Measurements from ENCODE around the gene COL4A5. TPM values are rescaled to one million over a fixed set of nuclear protein-coding genes. Genes with fewer than 3 reads are reported as not detected.

Gene COL4A5
- total and polyA plus RNA-seq, 2 of the 8 experiments (the other 6 are each of a cell fraction or from before 2014, with no cell fraction given), result 24.9 to 30.2 TPM

DNA sequence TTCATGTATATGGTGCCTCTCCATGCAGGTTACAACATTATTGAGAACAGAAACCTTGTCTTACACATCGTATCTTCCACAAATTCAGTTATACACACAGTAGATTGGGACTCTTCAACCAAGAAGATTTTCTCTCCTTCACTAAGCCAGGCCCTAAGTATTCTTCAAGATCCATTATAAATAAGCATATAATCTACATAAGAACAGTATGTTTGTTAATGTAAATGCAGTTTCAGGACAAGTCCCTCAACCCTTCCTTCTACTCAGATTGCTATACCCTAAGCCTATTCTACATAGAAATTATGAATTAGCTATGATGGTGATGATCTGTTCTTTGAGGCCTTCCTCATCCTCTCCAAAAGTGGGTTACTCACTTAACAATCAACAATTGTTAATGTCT, 42.7 kb upstream of the COL4A5 start:
- Histone ChIP-seq H3K27me3 (replicated peaks in 1 of 4; ENCODE audit: control insufficient read depth in 3 of 4, extremely low read depth in 1 of 4, insufficient read depth in 3 of 4, low read length in 3 of 4) (no peaks in the 10 kb centered on the region), H3K14ac (ENCODE audit: insufficient read length) (no peak overlapping the region), H3K23me2 (ENCODE audit: low read depth, low read length) (no peaks in the 10 kb centered on the region), H3K23ac (ENCODE audit: insufficient read length) (no peak overlapping the region), H4K20me1 (replicated peaks in 1 of 2; ENCODE audit: control insufficient read depth in 1 of 2, insufficient read depth in 2 of 2, low read length in 2 of 2) (peaks cover 0 to 1% of the 10 kb centered on the region in 2 experiments), H2BK120ac (replicated peaks; ENCODE audit: low read depth, low read length) (no peak overlapping the region), H3K36me3 (ENCODE audit: control insufficient read depth in 2 of 4, insufficient read depth in 4 of 4, low read length in 3 of 4) (no peaks in the 10 kb centered on the region), H3K79me1 (ENCODE audit: low read depth, low read length) (no peaks in the 10 kb centered on the region), H3K79me2 (ENCODE audit: control insufficient read depth in 1 of 2, insufficient read depth in 2 of 2, low read length in 2 of 2) (no peaks in the 10 kb centered on the region), H3K56ac (replicated peaks; ENCODE audit: insufficient read length, low read depth, low read length) (no peak overlapping the region), H3K18ac (ENCODE audit: extremely low read depth, low read length) (no peak overlapping the region), H3K4me1 (replicated peaks in 1 of 4; ENCODE audit: control insufficient read depth in 3 of 4, insufficient read depth in 4 of 4, low read length in 3 of 4) (peaks cover 1 to 7% (median 4%) of the 10 kb centered on the region in 4 experiments; a peak in 4 of 7 replicates), H3K4me3 (ENCODE audit: extremely low read depth in 1 of 4, insufficient read depth in 2 of 4, low read depth in 3 of 4, low read length in 4 of 4) (peak overlapping the region in 1 of 4 experiments; percentile 11; a peak in 1 of 8 replicates), H2BK15ac (ENCODE audit: low read length) (no peak overlapping the region), H2BK5ac (ENCODE audit: low read depth, low read length) (no peak overlapping the region), H2BK20ac (ENCODE audit: low read length) (no peak overlapping the region), H3K4ac (replicated peaks; ENCODE audit: insufficient read length, low read depth, low read length) (no peak overlapping the region), H2AFZ (ENCODE audit: low read length) (no peak overlapping the region), H2AK5ac (ENCODE audit: low read depth, low read length) (no peak overlapping the region), H4K91ac (replicated peaks; ENCODE audit: insufficient read length, low read length) (no peak overlapping the region), H3K27ac (ENCODE audit: low read depth, low read length) (no peak overlapping the region), H2BK12ac (ENCODE audit: low read depth, low read length) (peak overlapping the region; percentile 63; the same call in 1 of the 2 replicates), H3K4me2 (ENCODE audit: insufficient read depth in 1 of 2, low read depth in 2 of 2, low read length in 2 of 2) (peak overlapping the region; percentile 28 to 64; a peak in 2 of 4 replicates), H3K9ac (replicated peaks in 1 of 4; ENCODE audit: extremely low read depth in 1 of 4, low read depth in 3 of 4, low read length in 3 of 4) (no peak overlapping the region), H3K9me3 (ENCODE audit: insufficient read depth in 2 of 2, low read depth in 1 of 2, low read length in 1 of 2) (no peaks in the 10 kb centered on the region), H4K8ac (ENCODE audit: extremely low read depth, insufficient read depth, low read length) (no peak overlapping the region), H4K5ac (ENCODE audit: insufficient read length, low read depth, low read length) (no peak overlapping the region)
- DNase-seq (ENCODE audit: low read depth in 1 of 2, low spot score in 2 of 2) (no peak), FAIRE-seq (peak; percentile 13)
- WGBS, 2 experiments (ENCODE audit: extremely low coverage in 1 of 2, insufficient coverage in 1 of 2, insufficient read length in 1 of 2, insufficient replicate concordance in 2 of 2, low coverage in 1 of 2, low lambda C conversion rate in 2 of 2, missing lambda C conversion rate in 1 of 2), result 61% methylated on average over 1 of the region's 1 CpG; no CpG with 5 or more reads in 1 of the 2 experiments
- ChIA-PET POLR2A (ENCODE audit: partially characterized antibody) (no interaction called here), CTCF (ENCODE audit: partially characterized antibody) (interaction anchor here (1.3 kb wide), 1 partner anchor 258 kb away, joined by 3 read pairs; no protein-coding TSS in a partner anchor)
- TF ChIP-seq CEBPB (IDR thresholded peaks at IDR 0.05; ENCODE audit: low read depth, low read length) (no peak), TCF12 (IDR thresholded peaks at IDR 0.05; ENCODE audit: low read depth, low read length) (no peak), POLR2AphosphoS5 (IDR thresholded peaks at IDR 0.05; ENCODE audit: low read depth, low read length) (no peak), CHD2 (IDR thresholded peaks at IDR 0.05; ENCODE audit: low read length) (no peak), CHD1 (IDR thresholded peaks at IDR 0.05; ENCODE audit: low read depth, low read length) (no peak), RAD21 (IDR thresholded peaks at IDR 0.05 in 1 of 2, conservative IDR thresholded peaks at IDR 0.05 in 1 of 2; ENCODE audit: low read depth in 2 of 2, low read length in 2 of 2) (no peak), TBP (IDR thresholded peaks at IDR 0.05; ENCODE audit: low read depth, low read length) (no peak), BRCA1 (IDR thresholded peaks at IDR 0.05; ENCODE audit: low read depth, low read length) (no peak), FOSL1 (IDR thresholded peaks at IDR 0.05; ENCODE audit: insufficient read depth, low read depth, low read length) (no peak), BACH1 (IDR thresholded peaks at IDR 0.05; ENCODE audit: low read length) (no peak), CTBP2 (IDR thresholded peaks at IDR 0.05; ENCODE audit: borderline replicate concordance, insufficient read depth, insufficient read length, low read length) (no peak)
- TF ChIP-seq, protein P1, sequence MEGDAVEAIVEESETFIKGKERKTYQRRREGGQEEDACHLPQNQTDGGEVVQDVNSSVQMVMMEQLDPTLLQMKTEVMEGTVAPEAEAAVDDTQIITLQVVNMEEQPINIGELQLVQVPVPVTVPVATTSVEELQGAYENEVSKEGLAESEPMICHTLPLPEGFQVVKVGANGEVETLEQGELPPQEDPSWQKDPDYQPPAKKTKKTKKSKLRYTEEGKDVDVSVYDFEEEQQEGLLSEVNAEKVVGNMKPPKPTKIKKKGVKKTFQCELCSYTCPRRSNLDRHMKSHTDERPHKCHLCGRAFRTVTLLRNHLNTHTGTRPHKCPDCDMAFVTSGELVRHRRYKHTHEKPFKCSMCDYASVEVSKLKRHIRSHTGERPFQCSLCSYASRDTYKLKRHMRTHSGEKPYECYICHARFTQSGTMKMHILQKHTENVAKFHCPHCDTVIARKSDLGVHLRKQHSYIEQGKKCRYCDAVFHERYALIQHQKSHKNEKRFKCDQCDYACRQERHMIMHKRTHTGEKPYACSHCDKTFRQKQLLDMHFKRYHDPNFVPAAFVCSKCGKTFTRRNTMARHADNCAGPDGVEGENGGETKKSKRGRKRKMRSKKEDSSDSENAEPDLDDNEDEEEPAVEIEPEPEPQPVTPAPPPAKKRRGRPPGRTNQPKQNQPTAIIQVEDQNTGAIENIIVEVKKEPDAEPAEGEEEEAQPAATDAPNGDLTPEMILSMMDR (IDR thresholded peaks at IDR 0.05; ENCODE audit: control extremely low read depth in 1 of 3, insufficient read depth in 1 of 3, low read depth in 1 of 3, low read length in 3 of 3), result no peak

All from H1 (cell line).